Natural killer cell treated with Interleukin-12 subunit alpha and Interleukin-12 subunit beta and Interleukin-15 and Interleukin-18, amount 100 ng/mL, for 72 hours (primary cell): ENCODE results near the gene RNF207. TPM values are rescaled to one million over a fixed set of nuclear protein-coding genes. Genes with fewer than 3 reads are reported as not detected.
A peak's percentile ranks its signal among the peaks of the same experiment; 100 is the strongest.

Experiments used
- ATAC-seq, 2 donors: fragments of 150-1000 bp; cut with Tn5 transposase in 1 of 2; sonication (Bioruptor Pico), chemical (Tn5 transposase) in 1 of 2; 2 replicates each; pipeline ENCODE4 v1.10.0; 2021
- DNase-seq: peaks from one replicate; pipeline ENCODE4 v3.0.0; 2022; ENCODE audit warnings: low spot score
- H3K27ac Mint-ChIP-seq, 2 donors: 1 replicate in 1 of 2; 2 replicates in 1 of 2; pipeline ENCODE4 v1.8.0; 2022; ENCODE audit warnings: mixed read lengths in 2 of 2, mild to moderate bottlenecking in 1 of 2, moderate library complexity in 1 of 2
- H3K27me3 Mint-ChIP-seq, 2 donors: 1 replicate in 1 of 2; 2 replicates in 1 of 2; pipeline ENCODE4 v1.8.0; 2022; ENCODE audit warnings: mixed read lengths in 2 of 2
- H3K36me3 Mint-ChIP-seq: one replicate; pipeline ENCODE4 v1.8.0; 2022; ENCODE audit warnings: mixed read lengths
- H3K4me1 Mint-ChIP-seq, 2 donors: 1 replicate in 1 of 2; 2 replicates in 1 of 2; pipeline ENCODE4 v1.8.0; 2022; ENCODE audit warnings: low read depth in 2 of 2, mixed read lengths in 2 of 2, mild to moderate bottlenecking in 1 of 2
- H3K4me3 Mint-ChIP-seq: one replicate; pipeline ENCODE4 v1.8.0; 2022; ENCODE audit warnings: mixed read lengths
- H3K9me3 Mint-ChIP-seq: 2 replicates; pipeline ENCODE4 v1.8.0; 2022; ENCODE audit warnings: mixed read lengths
- total RNA-seq, 2 donors: library from RNA; stranded (reverse); gene quantifications; one replicate each; pipeline ENCODE4 v1.2.3, GENCODE V29; 2022

RNF207 gene
- total RNA-seq, 2 donors from 2014 or later = 4.2 to 14.2 TPM

DNA sequence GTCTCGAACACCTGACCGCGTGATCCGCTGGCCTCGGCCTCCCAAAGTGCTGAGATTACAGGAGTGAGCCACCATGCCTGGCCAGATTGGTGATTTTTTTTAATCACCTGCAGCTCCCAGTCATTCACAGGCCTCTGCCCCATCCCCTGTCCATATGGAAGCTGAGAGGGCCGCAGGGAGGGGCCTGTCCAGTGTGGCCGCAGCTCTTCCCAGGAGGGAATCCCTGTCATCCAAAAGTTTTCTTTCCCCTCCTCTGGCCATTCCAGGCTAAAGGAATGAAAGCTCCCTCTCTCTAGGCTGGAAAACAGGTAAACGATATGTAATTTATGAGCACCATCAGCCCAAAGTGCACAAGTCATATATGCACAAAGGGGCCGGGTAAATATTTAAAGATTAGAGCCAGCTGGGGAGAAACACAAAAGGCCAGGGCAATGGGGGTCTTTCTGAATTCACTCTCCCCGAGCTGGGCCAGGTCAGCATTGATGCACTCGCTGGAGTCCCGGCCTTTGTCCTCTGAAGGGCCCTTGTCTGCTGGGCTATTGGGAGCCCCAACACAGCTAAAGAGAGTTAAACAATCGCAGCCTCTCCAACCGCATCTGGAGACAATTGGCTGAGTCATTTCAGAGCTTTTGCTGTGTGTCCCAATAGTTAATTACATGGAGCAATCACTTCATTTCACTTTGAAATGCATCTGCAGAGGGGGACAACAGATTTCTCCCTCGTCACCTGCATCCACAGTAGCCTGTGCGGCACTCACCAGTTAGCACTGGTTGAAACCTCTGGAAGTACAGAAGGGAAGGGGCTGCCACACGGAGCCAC lies 34.2 kb downstream of the RNF207 start:
- no peaks in the 10 kb centered on the region for H3K9me3 Mint-ChIP-seq
- no peak for ATAC-seq
- no peak for DNase-seq
- no peaks in the 10 kb centered on the region for H3K36me3 Mint-ChIP-seq
- H3K4me1 Mint-ChIP-seq = peaks cover 0 to 7% of the 10 kb centered on the region in 2 donors
- peaks cover 17 to 21% of the 10 kb centered on the region in 2 donors for H3K27me3 Mint-ChIP-seq
- no peak overlapping the region for H3K4me3 Mint-ChIP-seq
- no peak overlapping the region for H3K27ac Mint-ChIP-seq

- Mint-ChIP-seq H3K36me3 (no peaks in the 10 kb centered on the region), H3K27ac (no peak overlapping the region), H3K4me1 (peaks cover 0 to 7% of the 10 kb centered on the region in 2 donors), H3K9me3 (no peaks in the 10 kb centered on the region), H3K27me3 (peaks cover 17 to 21% of the 10 kb centered on the region in 2 donors), H3K4me3 (no peak overlapping the region)
- ATAC-seq (no peak), DNase-seq (no peak)
Observed at GRCh38 chr1:6241107-6241886, 35.4 kb downstream of the RNF207 start.

DNA sequence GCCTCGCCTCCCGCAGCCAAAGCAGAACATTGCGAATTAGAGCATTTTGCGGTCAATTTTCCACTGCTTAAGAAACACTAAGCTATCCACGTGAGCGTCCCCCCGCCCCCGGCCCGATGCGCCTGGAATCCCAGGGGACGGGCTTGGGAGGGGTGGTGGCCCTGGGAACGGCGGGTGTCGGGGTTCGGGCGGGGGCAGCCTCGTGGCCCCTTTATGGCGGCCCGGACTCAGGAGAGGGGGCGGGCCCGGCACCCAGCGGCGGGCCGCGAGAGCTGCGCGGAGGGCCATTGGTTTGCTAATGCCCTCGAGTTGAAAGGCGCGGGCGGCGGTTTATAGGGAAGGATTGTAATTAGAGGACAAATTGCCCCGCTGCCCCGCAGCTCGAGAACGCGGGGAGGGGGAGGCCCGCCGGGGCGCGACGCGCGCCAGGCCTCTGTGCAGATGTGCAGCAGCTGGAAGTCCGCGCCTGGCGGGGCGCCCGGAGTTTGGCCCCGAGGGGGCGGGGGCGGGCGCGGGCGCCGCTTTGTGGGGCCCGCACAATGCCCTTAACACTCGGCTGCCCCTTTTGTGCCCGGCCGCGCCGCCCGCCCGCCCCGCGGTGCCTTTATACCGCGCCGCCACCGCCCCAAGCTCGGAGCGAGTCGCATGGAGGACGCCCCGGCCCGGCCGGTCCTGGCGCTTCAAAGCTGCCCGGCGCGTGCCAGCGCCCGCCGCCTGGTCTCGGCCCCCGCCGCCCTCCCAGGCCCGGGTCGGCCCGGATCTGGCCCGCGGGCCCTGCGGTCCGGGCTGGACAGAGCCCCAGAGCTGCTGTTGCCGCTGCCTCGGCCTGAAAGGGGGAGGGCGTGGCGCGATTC lies 36.2 kb downstream of the RNF207 start:
- Mint-ChIP-seq H3K4me3 (no peak overlapping the region), H3K9me3 (no peaks in the 10 kb centered on the region), H3K4me1 (peaks cover 0 to 9% of the 10 kb centered on the region in 2 donors), H3K27ac (no peak overlapping the region), H3K27me3 (peaks cover 20 to 23% of the 10 kb centered on the region in 2 donors), H3K36me3 (no peaks in the 10 kb centered on the region)
- ATAC-seq = no peak
- no peak for DNase-seq

DNA sequence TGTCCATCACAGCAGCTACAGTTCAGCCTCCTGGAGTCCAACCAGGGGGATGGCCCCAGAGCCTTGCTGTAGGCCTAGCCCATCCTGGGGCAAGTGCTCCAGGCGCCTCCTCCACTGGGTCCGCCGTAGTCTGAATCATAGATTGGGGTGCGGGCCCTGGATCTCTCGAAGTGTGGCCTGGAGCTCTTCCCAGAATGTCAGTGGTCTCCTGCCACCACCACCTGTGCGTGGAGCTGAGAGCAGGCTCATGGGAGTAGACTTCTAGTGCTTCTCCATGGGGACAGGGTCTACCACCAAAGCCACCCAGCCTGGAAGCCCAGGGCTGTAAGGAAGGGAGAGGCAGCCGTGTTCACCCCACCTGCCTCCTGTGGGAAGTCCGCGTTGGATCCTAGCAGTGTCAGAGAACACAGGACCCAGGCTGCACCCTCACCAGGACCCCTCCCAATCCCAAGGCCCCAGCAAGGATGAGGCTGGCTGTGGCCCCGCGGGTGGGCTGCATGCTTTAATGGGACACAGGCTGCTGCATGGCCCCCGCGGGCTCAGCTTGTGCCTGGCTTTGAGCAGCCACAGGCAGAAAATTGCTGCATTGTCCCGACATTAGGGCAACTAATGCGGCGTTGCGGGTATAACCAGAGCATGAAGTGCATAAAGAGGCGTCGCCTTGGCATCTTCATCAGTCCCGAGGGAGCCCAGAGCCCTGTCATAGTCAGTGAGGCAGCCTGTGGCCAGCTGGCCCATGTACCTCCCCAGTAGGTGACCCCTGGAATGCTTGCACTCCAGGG lies 37.3 kb downstream of the RNF207 start:
- H3K27me3 Mint-ChIP-seq = peaks cover 24% of the 10 kb centered on the region in 2 donors
- no peak for DNase-seq
- no peaks in the 10 kb centered on the region for H3K36me3 Mint-ChIP-seq
- H3K9me3 Mint-ChIP-seq = no peaks in the 10 kb centered on the region
- peaks cover 0 to 9% of the 10 kb centered on the region in 2 donors for H3K4me1 Mint-ChIP-seq
- H3K4me3 Mint-ChIP-seq = no peak overlapping the region
- ATAC-seq = no peak
- H3K27ac Mint-ChIP-seq = no peak overlapping the region

DNA sequence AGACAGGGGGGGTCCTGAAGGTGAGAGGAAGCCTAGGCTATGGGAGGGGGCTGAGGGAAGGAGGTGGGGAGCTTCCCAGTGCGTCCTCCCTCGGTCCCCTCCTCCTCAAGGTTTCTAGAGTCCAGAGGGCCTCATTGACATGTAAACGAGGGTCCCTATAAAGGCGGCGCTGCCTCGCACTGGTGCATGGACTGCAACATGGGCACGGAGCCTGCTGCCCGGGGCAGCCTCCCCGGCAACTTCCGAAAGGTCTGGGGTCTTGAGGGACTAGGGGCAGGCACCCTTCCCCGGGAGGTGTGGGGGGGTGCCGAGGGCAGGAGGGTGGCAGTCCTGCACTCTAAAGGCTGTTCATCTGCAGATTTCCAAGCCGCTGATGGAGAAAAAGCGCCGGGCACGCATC lies 38.1 kb downstream of the RNF207 start, which contains the start of gene HES3:
Gene HES3, plus strand, starts transcription at position 187 of the 400 bp plus-strand sequence. Its CDS starts 187 bp downstream, at position 374.
- ATAC-seq (no peak), DNase-seq (no peak)
- H3K4me1 Mint-ChIP-seq = peaks cover 0 to 9% of the 10 kb centered on the region in 2 donors
- no peak within 1 kb of the TSS for H3K27ac Mint-ChIP-seq
- no peaks in the 10 kb centered on the region for H3K9me3 Mint-ChIP-seq
- H3K27me3 Mint-ChIP-seq = peaks cover 21 to 22% of the 10 kb centered on the region in 2 donors
- H3K36me3 Mint-ChIP-seq = no peaks in the 10 kb centered on the region
- no peak within 1 kb of the TSS for H3K4me3 Mint-ChIP-seq

GRCh38 chr1:6244401-6245049 lies 38.6 kb downstream of the RNF207 start:
- H3K27ac Mint-ChIP-seq = no peak overlapping the region
- ATAC-seq (no peak), DNase-seq (no peak)
- H3K36me3 Mint-ChIP-seq = no peaks in the 10 kb centered on the region
- peaks cover 0 to 9% of the 10 kb centered on the region in 2 donors for H3K4me1 Mint-ChIP-seq
- H3K4me3 Mint-ChIP-seq = no peak overlapping the region
- peaks cover 16 to 17% of the 10 kb centered on the region in 2 donors for H3K27me3 Mint-ChIP-seq
- H3K9me3 Mint-ChIP-seq = no peaks in the 10 kb centered on the region

DNA sequence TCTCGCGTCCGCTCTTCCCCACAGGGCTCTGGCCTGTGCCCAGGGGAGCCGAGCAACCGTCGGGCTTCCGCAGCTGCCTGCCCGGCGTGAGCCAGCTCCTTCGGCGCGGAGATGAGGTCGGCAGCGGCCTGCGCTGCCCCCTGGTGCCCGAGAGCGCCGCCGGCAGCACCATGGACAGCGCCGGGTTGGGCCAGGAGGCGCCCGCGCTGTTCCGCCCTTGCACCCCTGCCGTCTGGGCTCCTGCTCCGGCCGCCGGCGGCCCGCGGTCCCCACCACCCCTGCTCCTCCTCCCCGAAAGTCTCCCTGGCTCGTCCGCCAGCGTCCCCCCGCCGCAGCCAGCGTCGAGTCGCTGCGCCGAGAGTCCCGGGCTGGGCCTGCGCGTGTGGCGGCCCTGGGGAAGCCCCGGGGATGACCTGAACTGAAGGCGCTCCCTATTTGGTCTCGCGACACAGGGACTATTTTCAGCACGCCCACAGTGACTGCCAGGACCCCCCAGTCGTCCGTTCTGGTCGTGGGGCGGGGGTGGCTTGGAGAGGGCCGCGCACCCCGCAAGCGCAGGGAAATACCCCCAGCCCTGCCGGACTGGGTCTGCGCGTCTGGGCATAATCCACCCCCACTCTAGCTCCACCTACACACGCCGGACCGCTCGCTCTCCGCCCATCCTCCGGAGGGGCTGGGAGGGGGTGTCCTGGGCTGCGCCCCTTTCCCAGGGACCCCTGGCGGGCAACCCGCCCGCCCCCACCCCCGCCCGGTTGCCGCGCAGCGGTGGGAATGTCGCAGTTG lies 39.4 kb downstream of the RNF207 start:
- Mint-ChIP-seq H3K9me3 (no peaks in the 10 kb centered on the region), H3K36me3 (no peaks in the 10 kb centered on the region), H3K4me1 (peaks cover 0 to 9% of the 10 kb centered on the region in 2 donors), H3K4me3 (no peak overlapping the region), H3K27me3 (peaks cover 14 to 16% of the 10 kb centered on the region in 2 donors), H3K27ac (no peak overlapping the region)
- peak; percentile 85 to 88 for ATAC-seq
- DNase-seq = peak; percentile 88

GRCh38 chr1:6245869-6246496 lies 40.1 kb downstream of the RNF207 start:
- peak; percentile 77 for DNase-seq
- Mint-ChIP-seq H3K9me3 (no peaks in the 10 kb centered on the region), H3K4me1 (peaks cover 0 to 9% of the 10 kb centered on the region in 2 donors), H3K27ac (no peak overlapping the region), H3K4me3 (peak overlapping the region; percentile 41), H3K27me3 (peaks cover 14 to 15% of the 10 kb centered on the region in 2 donors), H3K36me3 (no peaks in the 10 kb centered on the region)
- peak; percentile 41 to 66 for ATAC-seq

DNA sequence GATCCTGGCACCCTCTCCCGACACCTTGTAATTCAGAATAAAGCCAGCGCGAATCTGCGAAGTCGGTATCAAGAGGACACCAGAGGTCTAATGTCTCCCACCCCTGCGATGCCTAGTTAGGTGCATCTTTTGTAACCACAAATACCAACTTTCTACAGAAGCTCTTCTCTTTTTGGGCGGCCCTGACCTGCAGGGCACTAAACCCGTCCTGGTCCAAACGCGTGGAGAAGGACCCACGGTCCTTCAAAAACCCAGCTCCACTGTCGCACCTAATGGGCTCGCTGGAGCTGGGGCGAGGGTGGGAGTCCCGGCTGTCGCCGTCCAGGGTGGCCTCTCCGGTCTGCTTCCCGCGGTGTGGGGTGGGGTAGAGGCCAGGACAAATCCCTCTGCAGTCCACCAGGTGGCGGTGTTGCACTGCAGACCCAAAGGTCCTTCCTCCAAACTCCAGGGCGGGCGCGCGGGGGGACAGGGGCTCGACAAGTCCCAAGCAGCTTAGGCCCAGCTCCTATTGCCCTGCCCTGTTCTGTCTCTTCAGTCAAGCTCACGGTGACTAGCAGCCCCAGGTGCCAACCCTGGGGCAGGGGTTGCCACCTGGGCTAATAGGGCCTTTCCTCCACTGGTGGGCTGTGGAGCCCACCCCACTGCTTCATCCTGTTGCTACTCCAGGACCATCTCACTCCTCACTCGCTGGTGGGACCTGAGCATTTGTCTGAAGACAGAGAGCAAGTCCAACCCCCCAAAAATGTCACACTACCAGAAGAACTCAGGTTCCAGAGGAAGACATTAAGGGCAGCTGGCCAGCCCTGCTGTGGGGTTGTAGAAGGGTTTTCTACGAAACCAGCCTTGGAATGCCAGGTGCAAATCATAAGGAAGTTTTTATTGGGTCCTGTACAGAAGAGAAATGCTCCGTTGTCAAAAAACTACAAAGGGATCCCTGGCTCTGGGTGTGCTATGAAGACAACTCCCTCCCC lies 40.9 kb downstream of the RNF207 start:
- ATAC-seq (peak; percentile 65 to 75), DNase-seq (peak; percentile 76)
- no peaks in the 10 kb centered on the region for H3K9me3 Mint-ChIP-seq
- H3K36me3 Mint-ChIP-seq = no peaks in the 10 kb centered on the region
- peaks cover 0 to 3% of the 10 kb centered on the region in 2 donors for H3K4me1 Mint-ChIP-seq
- H3K27me3 Mint-ChIP-seq = peaks cover 7% of the 10 kb centered on the region in 2 donors
- peak overlapping the region in 1 of 2 donors; percentile 35 for H3K27ac Mint-ChIP-seq
- peak overlapping the region; percentile 41 for H3K4me3 Mint-ChIP-seq

- DNase-seq (no peak), ATAC-seq (no peak)
- Mint-ChIP-seq H3K36me3 (no peaks in the 10 kb centered on the region), H3K4me3 (no peak overlapping the region), H3K9me3 (no peaks in the 10 kb centered on the region), H3K27me3 (peaks cover 7% of the 10 kb centered on the region in 2 donors), H3K4me1 (peaks cover 0 to 3% of the 10 kb centered on the region in 2 donors), H3K27ac (no peak overlapping the region)
Observed at GRCh38 chr1:6247651-6248050, 41.7 kb downstream of the RNF207 start.
